Mucosa of descending colon (tissue), 3 donors: Measurements from ENCODE around the gene TNRC18. TPM values are rescaled to one million over a fixed set of nuclear protein-coding genes. Genes with fewer than 3 reads are reported as not detected.
"Not testable (repeated sequence)": the region's sequence is repeated elsewhere in the genome, so short reads cannot be mapped to it uniquely, and the experiment has no call there.

Source experiments
- ATAC-seq: fragments of 200-7000 bp; cut with Tn5 transposase; one replicate; pipeline ENCODE4 v1.9.1; 2020; ENCODE audit warnings: mild to moderate bottlenecking, moderate library complexity
- DNase-seq, 3 donors: peaks; one replicate each; pipeline ENCODE4 v3.0.0-alpha.2; 2020
- H3K36me3 ChIP-seq: fragments of 200-600 bp; one replicate; pipeline ENCODE4 v1.8.0; 2021; ENCODE audit warnings: low read depth, mild to moderate bottlenecking
- H3K4me1 ChIP-seq: fragments of 200-600 bp; one replicate; pipeline ENCODE4 v1.8.0; 2021; ENCODE audit warnings: low read depth, mild to moderate bottlenecking
- H3K4me3 ChIP-seq: fragments of 200-600 bp; one replicate; pipeline ENCODE4 v1.8.0; 2021; ENCODE audit warnings: mild to moderate bottlenecking
- H3K9me3 ChIP-seq: fragments of 200-600 bp; one replicate; pipeline ENCODE4 v1.8.0; 2021; ENCODE audit warnings: mild to moderate bottlenecking
- CTCF ChIP-seq: fragments of 200-600 bp; IDR thresholded peaks from one replicate; pipeline ENCODE4 v1.8.0; 2022; ENCODE audit warnings: antibody characterized with exemption, mild to moderate bottlenecking
- intact Hi-C, 2 donors: fragments of 100-400 bp; cut with DNase I in 1 of 2; cut with micrococcal nuclease in 1 of 2; formaldehyde crosslinking; loops; one replicate each; pipeline versions ENCODE4 v1.11.0 to v1.11.1; 2022; cut with DNase I, micrococcal nuclease
- total RNA-seq, 3 donors: library from RNA; stranded (reverse); fragmentation: NEBNext Ultra II Directional in 2 of 3; extraction: Animal tissue kit (Norgen Biotek cat#: 25700) in 2 of 3; gene quantifications; one replicate each; pipeline versions ENCODE4 v1.2.1 to v1.2.4, GENCODE V29; 2021 to 2023
- donor health status: DM: no; HTN: no; CAD: no; lungs with moderate emphysema.
- donor health status: DM: no; HTN: no; CAD: no.
- donor health status: DM: no; HTN: yes; CAD: no.

TNRC18 gene
- total RNA-seq, 3 donors from 2014 or later, result 94.0 to 170 (median 112) TPM

- Histone ChIP-seq H3K9me3 (no peaks in the 10 kb centered on the region), H3K36me3 (no peaks in the 10 kb centered on the region), H3K4me3 (no peak overlapping the region), H3K4me1 (peaks cover 13% of the 10 kb centered on the region)
- intact Hi-C loops, result no loop called here
- DNase-seq (no peak), ATAC-seq (no peak)
- TF ChIP-seq CTCF, result no peak
These were observed 143.9 kb downstream of the TNRC18 start for GRCh38 chr7:5279734-5280133.

- H3K4me1 ChIP-seq, result peaks cover 6% of the 10 kb centered on the region
- no peaks in the 10 kb centered on the region for H3K36me3 ChIP-seq
- H3K9me3 ChIP-seq, result no peaks in the 10 kb centered on the region
- intact Hi-C loops, result no loop called here
- no peak for TF ChIP-seq CTCF
- H3K4me3 ChIP-seq, result no peak overlapping the region
- DNase-seq (no peak), ATAC-seq (no peak)
These were observed 144.9 kb downstream of the TNRC18 start for GRCh38 chr7:5278766-5279165.

GRCh38 chr7:5276611-5277010 lies 147.0 kb downstream of the TNRC18 start:
- no peak for ATAC-seq
- intact Hi-C loops, result no loop called here
- no peak for DNase-seq
- H3K36me3 ChIP-seq, result no peaks in the 10 kb centered on the region
- H3K4me1 ChIP-seq, result no peaks in the 10 kb centered on the region
- no peak overlapping the region for H3K4me3 ChIP-seq
- no peaks in the 10 kb centered on the region for H3K9me3 ChIP-seq
- TF ChIP-seq CTCF, result no peak

- ATAC-seq, H3K9me3 ChIP-seq, DNase-seq, H3K4me3 ChIP-seq, intact Hi-C loops, H3K4me1 ChIP-seq, H3K36me3 ChIP-seq: not testable (repeated sequence)
These were observed 147.5 kb downstream of the TNRC18 start for GRCh38 chr7:5276123-5276522.

- ATAC-seq, result peak; percentile 30
- DNase-seq, result peak in 1 of 3 donors; percentile 63
- H3K4me1 ChIP-seq, H3K4me3 ChIP-seq, H3K9me3 ChIP-seq, H3K36me3 ChIP-seq, intact Hi-C loops: not testable (repeated sequence)
These were observed 148.1 kb downstream of the TNRC18 start for GRCh38 chr7:5275510-5275909.

DNA sequence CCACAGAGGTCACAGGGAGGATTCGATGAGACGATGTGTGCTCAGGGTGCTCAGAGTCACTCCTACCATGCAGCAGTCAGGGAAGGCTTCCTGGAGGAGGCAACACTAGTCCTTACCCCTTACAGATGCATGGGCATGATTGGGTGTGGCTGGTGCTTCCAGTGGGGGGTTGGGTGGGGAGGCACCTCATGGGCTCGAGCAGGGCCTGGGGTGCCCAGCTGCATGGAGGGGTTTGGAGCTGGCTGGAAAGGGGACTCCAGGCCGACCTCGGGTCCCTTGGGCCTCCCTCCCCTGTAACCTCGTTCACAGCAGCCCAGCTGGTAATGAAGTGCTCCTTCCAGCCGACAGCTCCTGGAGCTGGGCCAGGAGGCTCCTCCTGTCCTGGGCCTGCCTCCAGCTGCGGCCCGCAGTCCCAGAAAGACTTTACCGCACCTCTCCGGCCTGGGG lies 148.6 kb downstream of the TNRC18 start:
- ATAC-seq (peak; percentile 56), DNase-seq (peak in 2 of 3 donors; percentile 53 to 65)
- intact Hi-C loops, result not testable (repeated sequence)

DNA sequence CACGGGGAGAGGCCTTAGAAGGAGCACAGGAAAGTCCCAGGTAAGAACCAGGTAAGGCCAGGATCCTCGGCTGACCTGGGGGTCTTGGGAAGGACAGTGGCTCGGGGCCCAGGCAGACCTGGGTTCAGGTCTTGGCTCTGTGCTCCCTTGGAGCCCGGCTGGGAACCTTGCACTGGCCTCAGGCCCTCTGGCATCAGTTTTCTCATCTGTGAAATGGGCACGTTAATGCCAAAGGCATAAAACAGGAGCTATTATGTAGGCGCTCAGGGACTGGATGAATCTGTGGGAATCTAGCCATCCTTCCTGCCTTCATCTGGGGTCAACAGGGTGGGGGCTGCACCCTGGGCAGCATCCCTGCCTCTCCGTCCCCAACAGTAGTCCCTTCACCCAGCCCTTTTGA lies 149.2 kb downstream of the TNRC18 start:
- TF ChIP-seq CTCF, result no peak
- Histone ChIP-seq H3K36me3 (no peaks in the 10 kb centered on the region), H3K4me1 (no peaks in the 10 kb centered on the region), H3K4me3 (no peak overlapping the region), H3K9me3 (no peaks in the 10 kb centered on the region)
- intact Hi-C loops, result no loop called here
- DNase-seq (no peak), ATAC-seq (no peak)

More for the DNA sequence above, 148.6 kb downstream of the TNRC18 start:
- not testable (repeated sequence) for H3K9me3 ChIP-seq, H3K4me3 ChIP-seq, H3K36me3 ChIP-seq, H3K4me1 ChIP-seq

- intact Hi-C loops, H3K4me1 ChIP-seq, H3K9me3 ChIP-seq, H3K36me3 ChIP-seq, H3K4me3 ChIP-seq: not testable (repeated sequence)
- DNase-seq (peak in 2 of 3 donors; percentile 33 to 77), ATAC-seq (peak; percentile 73)
These were observed 149.7 kb downstream of the TNRC18 start for GRCh38 chr7:5273831-5274405.
